H9 (cell line): Measurements from ENCODE around the gene DYNLT2B. TPM values are rescaled to one million over a fixed set of nuclear protein-coding genes. Genes with fewer than 3 reads are reported as not detected.

Experiments
- DNase-seq: peaks from one replicate; pipeline ENCODE4 v3.0.0-alpha.2; 2017
- H2AFZ ChIP-seq: one replicate; pipeline ENCODE4 v1.6.1; 2013; ENCODE audit warnings: mild to moderate bottlenecking, low read length, control low read depth, moderate library complexity
- H2AK5ac ChIP-seq: 2 replicates; pipeline ENCODE4 v1.6.1; 2013; ENCODE audit warnings: low read length, control low read depth, mixed read lengths; ENCODE audit not compliant: insufficient read length
- H2BK120ac ChIP-seq: one replicate; pipeline ENCODE4 v1.6.1; 2013; ENCODE audit warnings: low read depth, mild to moderate bottlenecking, low read length, control low read depth, inconsistent platforms; ENCODE audit not compliant: poor library complexity, severe bottlenecking
- H2BK12ac ChIP-seq: 2 replicates; pipeline ENCODE4 v1.6.1; 2013; ENCODE audit warnings: low read length, control low read depth, mixed read lengths, low read depth; ENCODE audit not compliant: insufficient read length
- H2BK15ac ChIP-seq: 2 replicates; pipeline ENCODE4 v1.6.1; 2013; ENCODE audit warnings: low read depth, low read length, control low read depth
- H2BK20ac ChIP-seq: one replicate; pipeline ENCODE4 v1.6.1; 2013; ENCODE audit warnings: low read depth, mild to moderate bottlenecking, low read length, control low read depth, inconsistent platforms; ENCODE audit not compliant: poor library complexity, severe bottlenecking
- H2BK5ac ChIP-seq: 2 replicates; pipeline ENCODE4 v1.6.1; 2013; ENCODE audit warnings: low read length, control low read depth, mixed read lengths; ENCODE audit not compliant: insufficient read length
- H3K14ac ChIP-seq: 2 replicates; pipeline ENCODE4 v1.6.1; 2013; ENCODE audit warnings: low read length, control low read depth; ENCODE audit not compliant: insufficient read depth
- H3K18ac ChIP-seq: 2 replicates; pipeline ENCODE4 v1.6.1; 2013; ENCODE audit warnings: low read depth, mild to moderate bottlenecking, mixed read lengths, low read length, control low read depth; ENCODE audit not compliant: insufficient read length
- H3K23ac ChIP-seq: 2 replicates; pipeline ENCODE4 v1.6.1; 2013; ENCODE audit warnings: low read length, control low read depth, mixed read lengths, low read depth; ENCODE audit not compliant: insufficient read length
- H3K23me2 ChIP-seq: 2 replicates; pipeline ENCODE4 v1.6.1; 2013; ENCODE audit warnings: low read depth, mild to moderate bottlenecking, mixed read lengths, low read length, control low read depth; ENCODE audit not compliant: insufficient read length, poor library complexity, severe bottlenecking
- H3K27ac ChIP-seq: 2 replicates; pipeline ENCODE4 v1.5.1; 2013; ENCODE audit warnings: low read length, control low read depth, mixed read lengths, low read depth; ENCODE audit not compliant: insufficient read length
- H3K27me3 ChIP-seq: 2 replicates; pipeline ENCODE4 v1.6.1; 2013; ENCODE audit warnings: low read length, control low read depth, inconsistent platforms; ENCODE audit not compliant: insufficient read depth
- H3K4ac ChIP-seq: 2 replicates; pipeline ENCODE4 v1.6.1; 2013; ENCODE audit warnings: low read depth, mild to moderate bottlenecking, control low read depth, inconsistent platforms, low read length, moderate library complexity
- H3K4me1 ChIP-seq: 2 replicates; pipeline ENCODE4 v1.6.1; 2013; ENCODE audit warnings: low read length, control low read depth, inconsistent platforms; ENCODE audit not compliant: insufficient read depth
- H3K4me2 ChIP-seq: 2 replicates; pipeline ENCODE4 v1.6.1; 2013; ENCODE audit warnings: low read length, control low read depth, mixed read lengths; ENCODE audit not compliant: insufficient read length, insufficient read depth
- H3K56ac ChIP-seq: 2 replicates; pipeline ENCODE4 v1.6.1; 2013; ENCODE audit warnings: low read depth, mild to moderate bottlenecking, mixed read lengths, low read length, control low read depth; ENCODE audit not compliant: insufficient read length
- H3K79me1 ChIP-seq: 2 replicates; pipeline ENCODE4 v1.6.1; 2013; ENCODE audit warnings: low read depth, mild to moderate bottlenecking, moderate library complexity, low read length, control low read depth, inconsistent platforms; ENCODE audit not compliant: insufficient read depth, poor library complexity, severe bottlenecking
- H3K79me2 ChIP-seq: 2 replicates; pipeline ENCODE4 v1.6.1; 2013; ENCODE audit warnings: low read length, control low read depth, inconsistent platforms; ENCODE audit not compliant: insufficient read depth
- H3K9ac ChIP-seq: 2 replicates; pipeline ENCODE4 v1.6.1; 2013; ENCODE audit warnings: low read length, control low read depth, mixed read lengths; ENCODE audit not compliant: insufficient read length; ENCODE audit errors: extremely low read depth
- H3K9me3 ChIP-seq: one replicate; pipeline ENCODE4 v1.6.1; 2013; ENCODE audit warnings: low read depth, low read length, inconsistent platforms; ENCODE audit not compliant: control insufficient read depth
- H3T11ph ChIP-seq: one replicate; pipeline ENCODE4 v1.6.1; 2013; ENCODE audit warnings: mild to moderate bottlenecking, low read length, control low read depth, inconsistent platforms
- H4K20me1 ChIP-seq: one replicate; pipeline ENCODE4 v1.6.1; 2013; ENCODE audit not compliant: control insufficient read depth, insufficient read length, insufficient read depth
- H4K5ac ChIP-seq: 2 replicates; pipeline ENCODE4 v1.6.1; 2013; ENCODE audit warnings: low read depth, mild to moderate bottlenecking, mixed read lengths, low read length, control low read depth; ENCODE audit not compliant: insufficient read length
- H4K8ac ChIP-seq: replicated peaks from 2 replicates; pipeline ENCODE4 v1.6.1; 2013; ENCODE audit warnings: low read length, control low read depth, mixed read lengths, low read depth; ENCODE audit not compliant: insufficient read length
- H4K91ac ChIP-seq: 2 replicates; pipeline ENCODE4 v1.6.1; 2013; ENCODE audit warnings: low read depth, mild to moderate bottlenecking, moderate library complexity, mixed read lengths, low read length, control low read depth; ENCODE audit not compliant: insufficient read length
- H3K27ac Mint-ChIP-seq, 3 experiments: 2 replicates in 2 of 3; 3 replicates in 1 of 3; pipeline ENCODE4 v1.8.0; 2020 to 2021; ENCODE audit warnings: mixed read lengths in 3 of 3, mild to moderate bottlenecking in 1 of 3, moderate library complexity in 1 of 3
- H3K27me3 Mint-ChIP-seq: 2 replicates; pipeline ENCODE4 v1.8.0; 2021; ENCODE audit warnings: low read depth, mild to moderate bottlenecking, moderate library complexity, mixed read lengths
- H3K36me3 Mint-ChIP-seq, 3 experiments: 2 replicates in 2 of 3; 3 replicates in 1 of 3; pipeline ENCODE4 v1.8.0; 2020 to 2021; ENCODE audit warnings: low read depth in 3 of 3, mixed read lengths in 3 of 3; ENCODE audit not compliant: insufficient read depth in 1 of 3
- H3K4me1 Mint-ChIP-seq, 2 experiments: 2 replicates each; pipeline ENCODE4 v1.8.0; 2020; ENCODE audit warnings: mixed read lengths in 2 of 2
- H3K4me3 Mint-ChIP-seq, 2 experiments: 2 replicates in 1 of 2; 3 replicates in 1 of 2; pipeline ENCODE4 v1.8.0; 2020 to 2021; ENCODE audit warnings: mild to moderate bottlenecking in 2 of 2, mixed read lengths in 2 of 2, moderate library complexity in 1 of 2
- H3K9me3 Mint-ChIP-seq, 2 experiments: 2 replicates in 1 of 2; 3 replicates in 1 of 2; pipeline ENCODE4 v1.8.0; 2020; ENCODE audit warnings: mild to moderate bottlenecking in 2 of 2, mixed read lengths in 2 of 2, moderate library complexity in 1 of 2
- WGBS: extraction: QIAGEN DNeasy Blood & Tissue Kit; methylation state at CpG from one replicate; pipeline ENCODE4 v1.1.7; 2013; ENCODE audit warnings: missing lambda C conversion rate, low lambda C conversion rate, mixed read lengths; ENCODE audit not compliant: insufficient read length; ENCODE audit errors: extremely low coverage; 5-methylcytosine and 5-hydroxymethylcytosine counted together
- total RNA-seq: library from RNA; stranded (reverse); gene quantifications from 2 replicates; pipeline ENCODE4 v1.2.1, GENCODE V29; 2021
- TF ChIP-seq, protein P1 (sequence below): fragments of 200-600 bp; sonication (generic); conservative IDR thresholded peaks from 3 replicates; pipeline ENCODE4 v1.8.0; 2021; ENCODE audit warnings: antibody characterized with exemption, mild to moderate bottlenecking

DYNLT2B gene
- total RNA-seq, 1 experiment from 2014 or later: 12.4 TPM

DNA sequence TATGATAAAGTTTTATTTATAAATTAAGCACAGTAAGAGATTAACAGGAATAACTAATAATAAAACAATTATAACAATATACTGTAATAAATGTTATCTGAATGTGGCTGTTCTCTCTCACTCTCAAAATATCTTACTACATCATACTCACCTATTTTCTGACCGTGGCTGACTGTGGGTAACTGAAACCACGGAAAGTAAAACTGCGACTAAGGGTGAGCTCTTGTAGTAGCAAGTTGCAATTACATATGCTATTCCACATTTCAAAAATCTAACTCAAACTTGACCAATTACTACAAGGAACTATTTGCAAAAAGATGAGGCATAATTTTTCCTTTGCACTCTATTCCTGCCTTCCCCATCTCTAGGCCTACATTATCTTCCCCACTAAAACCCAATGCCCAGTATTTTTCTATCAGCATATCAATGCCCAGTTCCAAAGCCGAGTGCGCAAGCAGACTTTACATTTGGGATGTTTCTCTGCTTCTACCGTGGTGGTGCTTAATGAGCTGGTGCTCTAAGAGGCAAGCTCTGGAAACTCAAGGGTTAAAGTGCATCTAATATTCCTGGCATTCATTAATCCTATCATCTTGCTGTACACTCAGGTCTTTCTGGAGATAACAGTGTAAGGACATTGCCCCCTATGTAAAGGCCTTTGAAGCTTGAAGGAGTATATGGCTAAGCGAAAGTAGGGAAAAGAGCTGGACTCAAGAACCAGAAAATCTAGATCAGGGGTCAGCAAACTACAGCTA lies 37.2 kb downstream of the DYNLT2B start:
- Histone ChIP-seq H3K9me3 (no peaks in the 10 kb centered on the region), H4K20me1 (no peaks in the 10 kb centered on the region), H3K9ac (no peak overlapping the region), H4K8ac (no peak overlapping the region), H3K27me3 (no peaks in the 10 kb centered on the region), H3K4me1 (peaks cover 6% of the 10 kb centered on the region), H3K23me2 (no peaks in the 10 kb centered on the region), H3K79me2 (peaks cover 9% of the 10 kb centered on the region; the same call in 1 of the 2 replicates), H3K27ac (no peak overlapping the region), H3K18ac (no peak overlapping the region), H4K91ac (no peak overlapping the region), H2BK5ac (no peak overlapping the region), H3K79me1 (no peaks in the 10 kb centered on the region), H2AFZ (no peak overlapping the region), H3K4ac (no peak overlapping the region), H2BK12ac (no peak overlapping the region), H3K14ac (no peak overlapping the region), H3T11ph (no peak overlapping the region), H3K56ac (no peak overlapping the region), H2BK120ac (no peak overlapping the region), H2BK20ac (no peak overlapping the region), H2BK15ac (no peak overlapping the region), H4K5ac (no peak overlapping the region), H3K23ac (no peak overlapping the region), H3K4me2 (no peak overlapping the region), H2AK5ac (no peak overlapping the region)
- DNase-seq: no peak
- peaks cover 17 to 26% of the 10 kb centered on the region in 2 experiments for H3K4me1 Mint-ChIP-seq
- WGBS: no CpG with 5 or more reads among the region's 7 CpGs
- no peaks in the 10 kb centered on the region; a peak in 1 of 5 replicates for H3K9me3 Mint-ChIP-seq
- no peak overlapping the region for H3K4me3 Mint-ChIP-seq
- peak overlapping the region in 1 of 3 experiments; percentile 0; a peak in 1 of 7 replicates for H3K27ac Mint-ChIP-seq
- H3K36me3 Mint-ChIP-seq: peaks cover 0 to 2% (median 0%) of the 10 kb centered on the region in 3 experiments; a peak in 1 of 7 replicates
- TF ChIP-seq, protein P1, sequence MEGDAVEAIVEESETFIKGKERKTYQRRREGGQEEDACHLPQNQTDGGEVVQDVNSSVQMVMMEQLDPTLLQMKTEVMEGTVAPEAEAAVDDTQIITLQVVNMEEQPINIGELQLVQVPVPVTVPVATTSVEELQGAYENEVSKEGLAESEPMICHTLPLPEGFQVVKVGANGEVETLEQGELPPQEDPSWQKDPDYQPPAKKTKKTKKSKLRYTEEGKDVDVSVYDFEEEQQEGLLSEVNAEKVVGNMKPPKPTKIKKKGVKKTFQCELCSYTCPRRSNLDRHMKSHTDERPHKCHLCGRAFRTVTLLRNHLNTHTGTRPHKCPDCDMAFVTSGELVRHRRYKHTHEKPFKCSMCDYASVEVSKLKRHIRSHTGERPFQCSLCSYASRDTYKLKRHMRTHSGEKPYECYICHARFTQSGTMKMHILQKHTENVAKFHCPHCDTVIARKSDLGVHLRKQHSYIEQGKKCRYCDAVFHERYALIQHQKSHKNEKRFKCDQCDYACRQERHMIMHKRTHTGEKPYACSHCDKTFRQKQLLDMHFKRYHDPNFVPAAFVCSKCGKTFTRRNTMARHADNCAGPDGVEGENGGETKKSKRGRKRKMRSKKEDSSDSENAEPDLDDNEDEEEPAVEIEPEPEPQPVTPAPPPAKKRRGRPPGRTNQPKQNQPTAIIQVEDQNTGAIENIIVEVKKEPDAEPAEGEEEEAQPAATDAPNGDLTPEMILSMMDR: no peak
- no peaks in the 10 kb centered on the region for H3K27me3 Mint-ChIP-seq
